ENCODE results near the gene TEX19. TPM values are rescaled to one million over a fixed set of nuclear protein-coding genes. Genes with fewer than 3 reads are reported as not detected.

TEX19 gene
- total RNA-seq, 2 donors from 2014 or later, result 0.46 to 0.48 TPM

- Histone ChIP-seq H3K4me1 (ENCODE audit: control insufficient read depth, insufficient read depth, low read length) (no peaks in the 10 kb centered on the region), H3K9me3 (ENCODE audit: control insufficient read depth, low read length) (no peaks in the 10 kb centered on the region), H3K27me3 (ENCODE audit: control insufficient read depth, insufficient read depth, low read length, poor library complexity, severe bottlenecking) (no peaks in the 10 kb centered on the region), H3K4me3 (ENCODE audit: low read length) (no peak overlapping the region), H3K27ac (ENCODE audit: low read depth, low read length) (no peak overlapping the region), H3K36me3 (ENCODE audit: control insufficient read depth, insufficient read depth, low read length) (peaks cover 7% of the 10 kb centered on the region), H3K9ac (ENCODE audit: extremely low read depth, low read length, poor library complexity, severe bottlenecking) (no peak overlapping the region)
- DNase-seq, result no peak
- H3K27ac Mint-ChIP-seq, result no peak overlapping the region
- H3K4me3 Mint-ChIP-seq, result no peak overlapping the region
- H3K4me1 Mint-ChIP-seq, result no peaks in the 10 kb centered on the region
- no peaks in the 10 kb centered on the region for H3K27me3 Mint-ChIP-seq (ENCODE audit: insufficient read depth)
- WGBS, 2 experiments (ENCODE audit: insufficient coverage in 1 of 2, insufficient read length in 1 of 2), result 96 to 98% methylated on average over 41 to 67 of the region's 67 CpGs
- no peak for TF ChIP-seq CTCF (conservative IDR thresholded peaks at IDR 0.05)
- H3K36me3 Mint-ChIP-seq (ENCODE audit: low read depth), result peaks cover 22% of the 10 kb centered on the region
- H3K9me3 Mint-ChIP-seq, result no peaks in the 10 kb centered on the region
These were observed 44.9 kb downstream of the TEX19 start for GRCh38 chr17:82403662-82404660.

GRCh38 chr17:82405051-82405450, 46.0 kb downstream of the TEX19 start:
- Histone ChIP-seq H3K27ac (ENCODE audit: low read depth, low read length) (no peak overlapping the region), H3K4me1 (ENCODE audit: control insufficient read depth, insufficient read depth, low read length) (no peaks in the 10 kb centered on the region), H3K9ac (ENCODE audit: extremely low read depth, low read length, poor library complexity, severe bottlenecking) (no peak overlapping the region), H3K4me3 (ENCODE audit: low read length) (no peak overlapping the region), H3K9me3 (ENCODE audit: control insufficient read depth, low read length) (no peaks in the 10 kb centered on the region), H3K36me3 (ENCODE audit: control insufficient read depth, insufficient read depth, low read length) (peaks cover 7% of the 10 kb centered on the region), H3K27me3 (ENCODE audit: control insufficient read depth, insufficient read depth, low read length, poor library complexity, severe bottlenecking) (no peaks in the 10 kb centered on the region)
- no peaks in the 10 kb centered on the region for H3K4me1 Mint-ChIP-seq
- peaks cover 22% of the 10 kb centered on the region for H3K36me3 Mint-ChIP-seq (ENCODE audit: low read depth)
- H3K27me3 Mint-ChIP-seq (ENCODE audit: insufficient read depth), result no peaks in the 10 kb centered on the region
- no peak overlapping the region for H3K27ac Mint-ChIP-seq
- DNase-seq, result no peak
- 92 to 93% methylated on average over 4 to 14 of the region's 14 CpGs for WGBS, 2 experiments (ENCODE audit: insufficient coverage in 1 of 2, insufficient read length in 1 of 2)
- no peaks in the 10 kb centered on the region for H3K9me3 Mint-ChIP-seq
- TF ChIP-seq CTCF (conservative IDR thresholded peaks at IDR 0.05), result no peak
- H3K4me3 Mint-ChIP-seq, result no peak overlapping the region

- Mint-ChIP-seq H3K4me1 (no peaks in the 10 kb centered on the region), H3K27me3 (ENCODE audit: insufficient read depth) (no peaks in the 10 kb centered on the region), H3K9me3 (no peaks in the 10 kb centered on the region), H3K4me3 (no peak overlapping the region), H3K36me3 (ENCODE audit: low read depth) (peaks cover 19% of the 10 kb centered on the region), H3K27ac (no peak overlapping the region)
- Histone ChIP-seq H3K4me1 (ENCODE audit: control insufficient read depth, insufficient read depth, low read length) (no peaks in the 10 kb centered on the region), H3K9me3 (ENCODE audit: control insufficient read depth, low read length) (no peaks in the 10 kb centered on the region), H3K27ac (ENCODE audit: low read depth, low read length) (no peak overlapping the region), H3K9ac (ENCODE audit: extremely low read depth, low read length, poor library complexity, severe bottlenecking) (no peak overlapping the region), H3K36me3 (ENCODE audit: control insufficient read depth, insufficient read depth, low read length) (peaks cover 7% of the 10 kb centered on the region), H3K27me3 (ENCODE audit: control insufficient read depth, insufficient read depth, low read length, poor library complexity, severe bottlenecking) (no peaks in the 10 kb centered on the region), H3K4me3 (ENCODE audit: low read length) (no peak overlapping the region)
- DNase-seq, result no peak
- 92 to 99% methylated on average over 13 to 14 of the region's 14 CpGs for WGBS, 2 experiments (ENCODE audit: insufficient coverage in 1 of 2, insufficient read length in 1 of 2)
- TF ChIP-seq CTCF (conservative IDR thresholded peaks at IDR 0.05), result no peak
These were observed 47.2 kb downstream of the TEX19 start for GRCh38 chr17:82406131-82406671.
